Neutrophil (primary cell): Measurements from ENCODE around the gene WNT11.

ENCODE experiments used
- H3K27ac ChIP-seq: fragments of 200-600 bp; sonication (generic); 2 replicates; pipeline ENCODE4 v1.5.1; 2016; ENCODE audit warnings: mild to moderate bottlenecking, moderate library complexity
- H3K27me3 ChIP-seq: fragments of 200-600 bp; sonication (generic); 2 replicates; pipeline ENCODE4 v1.6.0; 2016; ENCODE audit warnings: mild to moderate bottlenecking
- H3K36me3 ChIP-seq: fragments of 200-600 bp; sonication (generic); 2 replicates; pipeline ENCODE4 v1.5.1; 2017
- H3K4me1 ChIP-seq, 2 experiments: fragments of 200-600 bp in 1 of 2; sonication (generic) in 1 of 2; 1 replicate in 1 of 2; 2 replicates in 1 of 2; pipeline versions ENCODE4 v1.5.1 to v1.6.1; 2013 to 2016; ENCODE audit warnings: low read depth in 1 of 2, low read length in 1 of 2, mild to moderate bottlenecking in 1 of 2, moderate library complexity in 1 of 2; ENCODE audit not compliant: control insufficient read depth in 1 of 2, insufficient read depth in 1 of 2
- H3K4me3 ChIP-seq, 2 experiments: fragments of 200-600 bp in 1 of 2; sonication (generic) in 1 of 2; 1 replicate in 1 of 2; 2 replicates in 1 of 2; pipeline ENCODE4 v1.5.1; 2013 to 2016; ENCODE audit warnings: low read depth in 1 of 2, low read length in 1 of 2, mild to moderate bottlenecking in 1 of 2, moderate library complexity in 1 of 2
- H3K9me3 ChIP-seq: fragments of 200-600 bp; sonication (generic); 2 replicates; pipeline ENCODE4 v1.5.1; 2016
- TF ChIP-seq, protein P1 (sequence below): fragments of 200-600 bp; sonication (generic); IDR thresholded peaks from 2 replicates; pipeline ENCODE4 v1.5.1; 2016; ENCODE audit warnings: antibody characterized with exemption

Gene WNT11

GRCh38 chr11:76217653-76218160 lies 11.4 kb upstream of the WNT11 start:
- Histone ChIP-seq H3K4me3 (no peak overlapping the region), H3K4me1 (no peaks in the 10 kb centered on the region), H3K27me3 (peaks cover 19% of the 10 kb centered on the region), H3K36me3 (no peaks in the 10 kb centered on the region), H3K27ac (no peak overlapping the region), H3K9me3 (no peaks in the 10 kb centered on the region)
- TF ChIP-seq, protein P1, sequence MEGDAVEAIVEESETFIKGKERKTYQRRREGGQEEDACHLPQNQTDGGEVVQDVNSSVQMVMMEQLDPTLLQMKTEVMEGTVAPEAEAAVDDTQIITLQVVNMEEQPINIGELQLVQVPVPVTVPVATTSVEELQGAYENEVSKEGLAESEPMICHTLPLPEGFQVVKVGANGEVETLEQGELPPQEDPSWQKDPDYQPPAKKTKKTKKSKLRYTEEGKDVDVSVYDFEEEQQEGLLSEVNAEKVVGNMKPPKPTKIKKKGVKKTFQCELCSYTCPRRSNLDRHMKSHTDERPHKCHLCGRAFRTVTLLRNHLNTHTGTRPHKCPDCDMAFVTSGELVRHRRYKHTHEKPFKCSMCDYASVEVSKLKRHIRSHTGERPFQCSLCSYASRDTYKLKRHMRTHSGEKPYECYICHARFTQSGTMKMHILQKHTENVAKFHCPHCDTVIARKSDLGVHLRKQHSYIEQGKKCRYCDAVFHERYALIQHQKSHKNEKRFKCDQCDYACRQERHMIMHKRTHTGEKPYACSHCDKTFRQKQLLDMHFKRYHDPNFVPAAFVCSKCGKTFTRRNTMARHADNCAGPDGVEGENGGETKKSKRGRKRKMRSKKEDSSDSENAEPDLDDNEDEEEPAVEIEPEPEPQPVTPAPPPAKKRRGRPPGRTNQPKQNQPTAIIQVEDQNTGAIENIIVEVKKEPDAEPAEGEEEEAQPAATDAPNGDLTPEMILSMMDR = no peak

DNA sequence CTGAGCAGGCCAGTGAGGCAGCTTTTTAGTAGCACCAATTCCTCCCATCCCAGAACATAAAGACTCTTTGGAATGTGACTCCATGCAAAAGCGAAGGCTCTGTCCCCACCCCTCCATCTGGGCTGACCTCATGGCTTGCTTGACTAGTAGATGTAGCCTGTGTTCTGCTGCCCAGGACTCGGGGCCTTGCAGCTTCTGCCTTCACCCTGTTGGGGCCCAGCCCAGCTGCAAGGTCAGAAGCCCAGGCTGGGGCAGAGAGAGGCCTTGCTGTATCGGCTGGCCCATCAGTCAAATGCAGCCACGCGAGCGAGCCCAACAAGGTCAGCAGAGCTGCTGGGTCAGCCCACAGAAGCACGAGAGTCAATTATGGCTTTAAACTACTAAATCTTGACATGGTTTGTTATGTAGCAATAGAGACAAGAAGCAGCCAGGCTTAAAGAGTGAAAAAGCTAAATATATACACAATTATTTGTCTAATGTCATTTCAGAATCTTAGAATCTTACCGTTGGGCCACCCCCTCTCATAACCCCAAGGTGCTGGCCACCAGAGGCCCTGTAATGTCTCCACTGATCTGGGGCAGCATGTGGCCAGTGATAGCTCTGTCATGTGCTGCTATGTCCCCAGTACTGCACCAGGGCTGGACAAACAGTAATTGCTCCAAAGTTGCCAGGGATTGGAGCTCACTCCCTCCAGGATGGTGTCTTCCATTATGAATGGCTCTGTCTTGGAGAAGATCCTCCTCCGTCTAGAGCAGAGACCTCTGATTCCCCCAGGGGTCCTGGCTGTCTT lies 10.4 kb upstream of the WNT11 start:
- H3K36me3 ChIP-seq = no peaks in the 10 kb centered on the region
- no peaks in the 10 kb centered on the region for H3K4me1 ChIP-seq
- peaks cover 29% of the 10 kb centered on the region for H3K27me3 ChIP-seq
- no peak overlapping the region for H3K4me3 ChIP-seq
- H3K27ac ChIP-seq = no peak overlapping the region
- H3K9me3 ChIP-seq = no peaks in the 10 kb centered on the region
- TF ChIP-seq, protein P1 = no peak

DNA sequence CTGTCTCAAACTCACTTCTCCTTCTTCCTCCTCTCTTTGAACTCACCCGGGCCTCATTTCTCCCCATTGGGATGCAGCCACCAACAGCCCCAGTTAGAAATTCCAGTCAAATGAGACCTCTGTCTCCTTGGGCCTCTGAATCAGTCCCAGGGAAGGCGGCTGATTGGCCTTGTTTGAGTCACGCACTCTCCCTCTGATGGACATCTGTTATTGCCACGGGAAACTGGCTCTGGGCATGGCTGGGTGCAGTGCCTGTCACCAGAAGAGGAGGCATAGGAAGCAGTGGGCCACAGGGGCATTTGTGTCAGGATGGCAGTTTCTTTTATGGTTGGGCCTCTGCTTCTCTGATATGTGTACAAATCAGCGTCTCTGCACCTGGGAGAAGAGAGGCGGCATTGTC lies 9.6 kb upstream of the WNT11 start:
- TF ChIP-seq, protein P1 = no peak
- H3K4me3 ChIP-seq = no peak overlapping the region

GRCh38 chr11:76214968-76215548 lies 8.8 kb upstream of the WNT11 start:
- peaks cover 8 to 10% of the 10 kb centered on the region in 2 experiments for H3K4me1 ChIP-seq
- H3K9me3 ChIP-seq = no peaks in the 10 kb centered on the region
- no peak overlapping the region for H3K27ac ChIP-seq
- TF ChIP-seq, protein P1 = no peak
- H3K36me3 ChIP-seq = no peaks in the 10 kb centered on the region
- H3K4me3 ChIP-seq = no peak overlapping the region
- peaks cover 45% of the 10 kb centered on the region for H3K27me3 ChIP-seq

More for the DNA sequence above, 9.6 kb upstream of the WNT11 start:
- Histone ChIP-seq H3K27me3 (peaks cover 37% of the 10 kb centered on the region), H3K27ac (no peak overlapping the region), H3K36me3 (no peaks in the 10 kb centered on the region), H3K4me1 (peaks cover 0 to under 1% of the 10 kb centered on the region in 2 experiments), H3K9me3 (no peaks in the 10 kb centered on the region)

DNA sequence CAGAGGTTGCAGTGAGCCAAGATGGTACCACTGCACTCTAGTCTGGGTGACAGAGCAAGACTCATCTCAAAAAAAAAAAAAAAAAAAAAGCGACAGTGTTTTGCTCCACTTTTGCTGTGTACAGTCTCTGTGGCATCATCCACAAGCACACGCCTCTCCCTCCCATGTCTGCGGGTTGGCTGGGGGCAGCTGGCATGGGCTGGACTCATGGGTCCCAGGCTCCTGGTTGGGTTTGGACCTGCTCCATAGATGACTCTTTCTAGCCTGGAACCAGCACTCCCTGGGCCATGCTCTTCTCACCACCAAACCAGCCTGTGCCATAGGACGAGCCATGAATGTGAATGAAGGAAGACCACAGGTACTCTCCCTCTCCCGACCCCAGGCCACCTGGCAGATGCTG lies 7.9 kb upstream of the WNT11 start:
- Histone ChIP-seq H3K4me3 (no peak overlapping the region), H3K27ac (no peak overlapping the region), H3K36me3 (no peaks in the 10 kb centered on the region), H3K27me3 (peaks cover 54% of the 10 kb centered on the region), H3K9me3 (no peaks in the 10 kb centered on the region), H3K4me1 (peaks cover 14 to 18% of the 10 kb centered on the region in 2 experiments)
- TF ChIP-seq, protein P1 = no peak
